Suppressor macrophage (primary cell): ENCODE measurements around the gene PSTK.
A peak's percentile ranks its signal among the peaks of the same experiment; 100 is the strongest.

ENCODE experiments used
- DNase-seq, 4 experiments: peaks; one replicate each; pipeline ENCODE4 v3.0.0-alpha.2; 2020 to 2022

The PSTK gene

GRCh38 chr10:122993797-122994336, 13.7 kb downstream of the PSTK start:
- DNase-seq, result no peak

DNA sequence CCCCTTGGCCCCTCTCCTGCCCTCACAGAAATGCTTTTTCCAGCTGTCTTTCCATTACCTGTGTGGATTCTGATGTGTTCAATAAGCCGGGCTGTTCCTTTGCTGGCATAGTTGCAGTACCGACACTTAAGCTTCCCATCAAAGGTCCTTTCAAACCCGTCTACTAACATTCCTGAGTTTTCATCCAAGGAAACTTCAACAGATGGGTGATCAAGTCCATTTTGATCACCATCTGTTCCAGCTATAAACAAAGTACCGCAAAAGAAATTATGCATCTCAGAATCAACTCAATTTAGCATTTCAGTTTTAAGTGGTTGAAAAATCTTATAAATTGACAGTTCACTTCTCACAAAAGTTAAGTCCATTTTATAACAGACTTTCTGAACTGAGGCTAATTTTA, 15.7 kb downstream of the PSTK start:
- DNase-seq, result no peak

DNA sequence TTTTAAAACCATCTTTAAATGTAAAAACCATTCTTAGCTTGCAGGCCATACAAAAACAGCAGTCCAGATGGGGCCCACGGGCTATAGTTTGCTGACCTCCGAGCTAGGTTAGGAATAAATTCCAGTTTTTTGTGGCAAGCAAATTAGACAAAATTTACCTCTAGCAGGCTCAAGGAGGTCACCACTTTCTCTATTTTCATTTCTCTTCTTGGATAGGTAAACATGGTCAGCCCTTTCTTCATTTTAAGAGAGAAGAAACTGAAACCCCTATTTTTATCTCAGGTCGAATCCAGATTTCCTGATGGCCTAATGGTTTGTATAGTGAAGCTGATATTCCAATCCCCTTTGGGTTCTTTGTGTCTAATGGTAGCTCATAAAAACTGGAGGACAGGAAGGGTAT, 17.7 kb downstream of the PSTK start:
- no peak for DNase-seq

DNA sequence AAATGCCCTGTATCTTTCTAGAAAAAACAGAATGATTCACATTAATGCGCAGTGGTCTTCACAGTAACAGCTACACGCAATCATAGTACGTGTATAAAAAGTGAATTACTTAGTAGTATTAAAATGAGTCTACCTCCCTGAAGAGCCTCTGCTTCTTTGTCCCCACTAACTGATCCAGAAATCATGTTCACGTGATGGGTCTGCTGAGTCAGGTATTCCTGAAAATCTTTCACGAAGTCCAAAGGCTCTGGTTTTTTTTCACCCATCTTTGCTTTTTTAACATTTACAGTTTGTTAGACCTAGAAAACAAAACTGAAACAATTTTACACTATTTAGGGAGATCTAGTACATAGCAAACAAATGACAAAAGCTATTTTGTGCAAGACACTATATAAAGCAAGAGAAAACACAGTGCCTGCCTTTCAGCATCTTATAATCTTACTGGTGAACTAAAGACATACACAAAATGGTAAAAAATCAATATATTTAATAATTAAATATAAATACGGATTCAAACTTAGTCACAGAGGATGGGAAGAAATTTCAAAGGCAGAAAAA, 18.2 kb downstream of the PSTK start:
- no peak for DNase-seq

DNA sequence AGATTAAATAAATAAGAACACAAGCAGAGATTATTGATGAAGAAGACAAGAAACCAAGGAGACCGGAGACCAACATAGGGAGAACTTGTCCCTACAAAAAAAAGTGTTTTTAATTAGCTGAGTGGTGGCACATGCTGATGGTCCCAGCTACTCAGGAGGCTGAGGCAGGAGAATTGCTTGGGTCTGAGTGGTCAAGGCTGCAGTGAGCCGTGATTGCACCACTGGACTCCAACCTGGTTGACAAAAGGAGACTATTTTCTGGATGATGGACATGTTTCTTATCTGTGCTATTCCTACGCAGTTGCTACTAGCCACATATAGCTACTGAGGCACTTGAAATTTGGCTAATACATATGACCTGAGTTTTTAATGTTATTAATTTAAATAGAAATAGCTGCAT, 18.7 kb downstream of the PSTK start:
- DNase-seq, result no peak

DNA sequence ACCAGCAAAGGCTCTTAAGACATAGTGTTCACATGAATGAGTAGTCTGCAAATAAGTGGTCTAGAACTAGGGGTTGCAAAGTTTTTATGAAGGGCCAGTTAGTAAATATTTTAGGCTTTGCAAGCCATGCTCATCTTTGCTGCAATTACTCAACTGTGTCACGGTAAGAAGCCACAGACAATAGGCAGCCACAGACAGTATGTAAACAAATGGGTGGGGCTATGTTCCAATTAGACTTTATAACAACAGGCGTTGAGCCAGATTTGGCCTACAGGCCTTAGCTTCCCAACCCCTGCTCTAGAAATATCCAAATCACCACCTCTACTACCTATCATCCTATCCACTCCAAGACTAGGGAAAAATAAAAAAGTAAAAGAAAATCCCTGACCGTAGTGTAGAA, 19.1 kb downstream of the PSTK start:
- no peak for DNase-seq

- no peak for DNase-seq
These were observed 20.0 kb downstream of the PSTK start for GRCh38 chr10:123000155-123000554.

DNA sequence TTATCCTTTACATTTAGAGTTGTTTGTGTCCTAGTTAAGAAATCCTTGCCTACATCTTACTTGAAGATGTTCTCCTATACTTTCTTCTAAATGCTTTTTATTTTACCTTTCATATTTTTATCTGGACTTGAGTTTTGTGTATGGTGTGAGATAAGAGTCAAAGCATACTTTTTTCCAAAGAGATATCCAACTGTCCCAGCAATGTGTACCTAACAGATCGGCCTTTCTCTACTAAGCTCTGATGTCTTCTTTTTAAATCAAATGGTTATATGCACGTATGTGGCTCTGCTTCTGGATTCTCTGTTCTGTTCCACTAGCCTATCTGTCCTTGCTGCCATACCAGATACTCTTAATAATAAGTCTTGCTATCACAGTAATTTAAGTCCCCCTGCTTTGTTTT, 21.2 kb downstream of the PSTK start:
- no peak for DNase-seq

DNA sequence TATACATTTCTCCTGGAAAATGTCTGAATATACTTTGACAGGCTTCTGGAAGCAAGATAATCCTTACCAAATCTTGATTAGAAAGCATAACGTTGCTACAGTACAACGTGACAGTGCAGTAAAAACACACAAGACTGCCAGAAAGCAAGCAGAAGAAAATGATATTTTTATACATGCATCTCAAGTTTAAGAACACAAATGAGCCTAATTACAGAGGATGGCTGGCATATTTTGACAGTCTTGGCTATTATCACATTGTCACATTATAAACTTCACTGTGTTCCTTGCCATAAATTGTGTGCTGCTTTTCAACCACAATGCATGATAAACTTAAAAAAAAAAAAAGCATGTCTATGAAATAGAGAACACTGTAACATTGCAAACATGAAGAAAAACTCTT, 24.1 kb downstream of the PSTK start:
- no peak for DNase-seq

DNA sequence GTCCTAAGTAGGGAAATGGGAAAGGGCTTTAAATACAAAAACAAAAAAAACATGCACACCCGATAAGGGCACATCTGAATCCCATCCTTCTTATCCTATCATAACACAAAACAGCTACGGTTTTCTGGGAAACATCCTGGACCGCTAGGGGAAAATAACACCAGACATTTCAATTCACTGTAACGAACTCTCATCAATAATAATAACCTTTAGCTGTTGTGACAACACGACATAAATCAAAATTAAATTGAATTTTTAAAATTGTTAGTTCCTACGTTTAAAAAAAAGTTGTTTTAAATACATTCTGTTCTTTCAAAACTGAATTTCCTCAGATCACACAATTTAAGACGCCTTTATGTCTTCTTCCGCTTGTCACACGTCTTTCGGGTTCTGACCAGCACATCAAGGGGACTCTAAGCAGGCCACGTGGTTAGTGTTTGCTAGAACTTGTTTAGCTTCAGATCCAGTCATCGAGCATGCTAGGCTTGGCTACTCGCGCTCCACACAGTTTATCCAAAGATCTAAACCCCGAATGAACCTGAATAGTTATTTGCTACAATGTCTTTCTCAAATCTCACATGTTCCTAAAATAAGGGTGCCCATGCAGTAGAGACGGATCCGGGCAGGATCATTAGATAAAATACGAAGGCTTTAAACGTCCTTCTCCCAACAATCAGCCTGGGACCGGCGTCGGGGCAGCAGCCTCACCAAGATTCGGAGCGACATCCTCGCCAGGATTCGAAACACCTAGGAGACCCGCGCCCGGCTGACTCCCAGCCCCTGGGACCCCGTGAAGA, 27.6 kb downstream of the PSTK start:
- DNase-seq, result peak; percentile 63 to 81 (median 76)

DNA sequence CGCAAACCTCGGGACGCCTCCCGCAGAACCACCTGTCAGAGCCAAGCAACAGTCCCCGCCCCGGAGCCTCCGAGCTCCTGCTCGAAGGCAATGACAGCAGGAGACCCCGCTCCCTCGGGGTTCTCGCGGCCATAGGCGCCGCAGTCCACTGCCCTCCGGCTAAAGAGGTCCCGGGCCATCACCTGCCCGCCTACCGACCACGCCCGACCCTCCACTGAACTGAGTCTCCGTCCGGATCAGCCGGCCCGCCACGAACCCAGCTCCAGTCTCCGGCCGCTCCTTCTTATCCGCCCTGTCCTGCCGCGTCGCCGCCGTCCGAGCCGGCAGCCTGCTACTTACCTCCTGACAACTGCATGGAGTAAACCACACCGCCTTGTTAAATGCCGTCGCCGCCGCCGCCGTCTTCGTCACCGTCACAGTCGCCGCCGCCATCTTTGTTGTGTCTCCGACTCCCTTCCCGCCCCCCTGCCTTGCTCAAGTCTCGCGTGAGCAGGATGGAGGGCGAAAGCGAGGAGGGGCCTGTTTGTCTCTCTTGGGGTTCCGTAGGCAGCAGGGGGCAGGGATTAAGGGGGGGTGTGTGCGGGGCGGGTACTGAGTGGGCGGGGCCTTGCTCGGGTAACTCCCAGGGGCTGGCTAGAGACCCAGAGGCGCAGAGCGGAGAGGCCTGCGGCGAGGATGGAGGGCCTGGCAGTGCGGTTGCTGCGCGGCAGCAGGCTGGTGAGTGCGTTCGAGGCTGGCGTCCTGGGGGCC, 28.3 kb downstream of the PSTK start, which contains the start of the genes ACADSB and IKZF5:
TSS of gene ACADSB (plus strand) at position 652 of the 750 bp plus-strand sequence. CDS start at position 676, 24 bp downstream.
TSS of gene IKZF5 (minus strand) at position 441 of the 750 bp plus-strand sequence. CDS start 10,170 bp downstream, outside the sequence.
- peak; percentile 95 to 99 (median 98) for DNase-seq

DNA sequence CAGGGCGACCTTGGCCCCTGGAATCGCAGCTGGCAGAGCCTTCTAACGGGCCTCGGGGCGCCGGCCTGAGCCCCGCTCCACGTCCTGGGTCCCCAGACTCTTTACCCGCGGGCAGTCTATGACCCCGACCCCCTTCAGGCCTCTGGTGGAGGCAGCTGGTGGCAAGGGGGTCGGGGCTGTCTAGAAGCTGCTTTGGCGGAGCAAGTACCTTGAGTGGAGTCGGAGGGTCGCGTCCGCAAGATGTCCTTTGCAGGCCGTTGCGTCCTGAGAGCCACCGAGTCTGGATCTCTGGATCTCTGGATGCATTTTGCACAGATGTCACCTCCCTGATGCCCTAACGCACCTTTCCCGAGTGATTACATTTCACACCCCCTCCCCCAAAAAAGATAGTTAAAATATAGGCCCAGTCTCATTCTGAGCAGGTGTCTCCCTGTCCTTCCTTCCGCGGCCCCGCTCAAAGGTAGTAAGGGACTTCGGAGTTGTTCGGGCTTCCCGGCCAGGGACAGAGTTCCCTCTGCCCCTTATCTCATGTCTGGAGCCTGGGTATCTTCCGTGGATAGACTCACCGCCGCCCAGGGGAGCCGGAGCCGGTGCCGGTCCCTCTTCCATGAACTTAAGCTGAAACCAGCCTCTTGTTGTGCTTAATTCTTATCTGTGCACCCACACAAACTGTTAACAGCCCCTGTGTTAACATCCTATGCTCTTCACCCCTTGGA, 29.1 kb downstream of the PSTK start:
- peak in 2 of 4 experiments; percentile 16 to 26 for DNase-seq

DNA sequence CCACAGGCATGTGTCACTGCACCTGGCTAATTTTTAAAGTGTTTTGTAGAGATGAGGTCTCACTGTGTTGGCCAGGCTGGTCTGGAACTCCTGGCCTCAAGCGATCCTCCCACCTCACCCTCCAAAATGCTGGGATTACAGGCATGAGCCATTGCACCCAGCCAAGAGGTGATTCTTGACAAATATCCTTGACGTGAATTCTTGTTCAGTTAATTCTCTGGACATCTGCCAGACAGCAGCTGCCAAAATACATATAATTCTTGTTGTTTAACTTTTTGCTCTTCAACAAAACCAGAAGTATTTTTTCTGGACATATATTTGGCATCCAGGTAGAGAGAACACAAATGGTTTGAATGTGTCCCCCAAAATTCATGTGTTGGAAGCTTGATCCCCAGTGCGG, 31.8 kb downstream of the PSTK start:
- DNase-seq, result no peak

GRCh38 chr10:123013456-123014419, 33.5 kb downstream of the PSTK start:
- no peak for DNase-seq

DNA sequence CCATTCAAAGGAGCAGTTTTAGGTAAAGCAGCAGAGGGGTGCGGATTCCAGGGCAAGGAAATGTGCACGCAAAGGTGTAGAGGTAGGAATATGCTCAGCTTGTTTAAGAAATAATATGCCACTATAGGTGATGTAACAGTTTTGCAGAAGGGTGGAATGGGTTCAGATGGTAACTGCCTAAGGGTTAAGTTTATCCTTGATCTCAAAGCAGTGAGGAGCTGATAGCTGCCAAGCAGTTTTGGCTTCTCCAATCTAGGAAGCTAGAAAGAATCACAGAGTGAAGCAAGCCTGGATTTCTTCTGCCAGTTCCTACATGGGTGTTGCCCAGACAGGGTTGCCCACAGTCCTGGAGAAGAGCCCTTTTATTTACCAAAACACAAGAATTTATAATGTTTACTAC, 34.6 kb downstream of the PSTK start:
- DNase-seq, result no peak

GRCh38 chr10:123016228-123016627, 36.0 kb downstream of the PSTK start:
- no peak for DNase-seq

GRCh38 chr10:123017421-123018165, 37.4 kb downstream of the PSTK start:
- no peak for DNase-seq

- no peak for DNase-seq
These were observed 38.3 kb downstream of the PSTK start for GRCh38 chr10:123018531-123018930.

DNA sequence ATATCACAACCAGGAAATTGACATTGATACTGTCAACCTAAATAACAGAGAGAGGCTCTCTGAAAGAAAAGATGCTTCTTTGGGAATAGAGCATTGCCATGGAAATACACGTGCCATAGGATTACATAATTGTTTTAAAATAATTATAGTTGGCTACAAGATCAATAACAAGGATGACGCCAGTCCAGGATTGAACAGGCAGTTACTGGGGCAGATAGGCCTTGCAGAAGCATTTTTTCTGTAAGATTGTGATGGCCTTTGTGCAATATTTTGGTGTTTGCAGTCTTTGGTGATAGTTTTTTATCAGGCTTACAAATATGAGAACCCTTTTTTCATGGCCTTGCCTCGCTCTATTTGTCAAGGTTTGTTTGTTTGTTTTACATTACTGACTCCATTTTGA, 39.1 kb downstream of the PSTK start:
- no peak for DNase-seq

GRCh38 chr10:123019941-123020703, 39.9 kb downstream of the PSTK start:
- DNase-seq, result no peak
